ENCODE measurements around the gene MIOX. TPM values are rescaled to one million over a fixed set of nuclear protein-coding genes. Genes with fewer than 3 reads are reported as not detected.

The MIOX gene
- total and polyA plus RNA-seq, 10 of the 15 experiments (the other 5 are each of a cell fraction or from before 2014, with no cell fraction given) = 0.10 to 0.31 TPM; not detected in 8

- in situ Hi-C loops (cut with MboI) (no loop called here), intact Hi-C loops (cut with micrococcal nuclease; ENCODE audit: unreplicated experiment) (no loop called here)
- no peak overlapping the region for H3K4me2 ChIP-seq (ENCODE audit: control insufficient read depth, insufficient read depth)
- no peaks in the 10 kb centered on the region for H4K20me1 ChIP-seq (ENCODE audit: control insufficient read depth, insufficient read depth)
- no peaks in the 10 kb centered on the region for H3K79me2 ChIP-seq (ENCODE audit: control insufficient read depth, insufficient read depth, low read length)
- no peak overlapping the region for H3K4me3 ChIP-seq
- no TSS peak for BruUV-seq (replicated peaks)
- no peaks in the 10 kb centered on the region for H3K27me3 ChIP-seq (replicated peaks in 1 of 2; ENCODE audit: control insufficient read depth in 2 of 2, insufficient read depth in 2 of 2, low read length in 1 of 2)
- FAIRE-seq (no peak), ATAC-seq (no peak), DNase-seq (ENCODE audit: low read depth, low spot score) (no peak)
- ChIA-PET CTCF (interaction anchor here (0.6 kb wide), 1 partner anchor 171 kb away, joined by 3 read pairs; no protein-coding TSS in a partner anchor), RAD21 (ENCODE audit: unreplicated experiment) (no interaction called here), POLR2A (no interaction called here), SMC1A (ENCODE audit: uncharacterized antibody, unreplicated experiment) (no interaction called here)
- no peaks in the 10 kb centered on the region for H3K9me3 ChIP-seq (replicated peaks; ENCODE audit: control insufficient read depth, insufficient read depth, low read length)
- H2AFZ ChIP-seq (ENCODE audit: control insufficient read depth, low read depth, low read length) = no peak overlapping the region
- H3K4me1 ChIP-seq (ENCODE audit: control insufficient read depth, insufficient read depth, low read length) = no peaks in the 10 kb centered on the region; the same call in 1 of the 2 replicates
- no peak overlapping the region for H3K27ac ChIP-seq (ENCODE audit: control insufficient read depth, insufficient read depth)
- H3K9ac ChIP-seq (ENCODE audit: control insufficient read depth, insufficient read depth, low read length) = no peak overlapping the region
- WGBS (ENCODE audit: insufficient coverage, insufficient replicate concordance, low lambda C conversion rate, missing lambda C conversion rate) = 85% methylated on average over 27 of the region's 27 CpGs
- H3K36me3 ChIP-seq (ENCODE audit: control insufficient read depth in 2 of 2, insufficient read depth in 2 of 2, low read length in 1 of 2) = peaks cover 6 to 23% of the 10 kb centered on the region in 2 experiments; a peak in 3 of 4 replicates
- no peak for TF ChIP-seq IRF5 (IDR thresholded peaks at IDR 0.05; ENCODE audit: borderline replicate concordance)
- TF ChIP-seq BMI1 (IDR thresholded peaks at IDR 0.05; ENCODE audit: borderline replicate concordance) = no peak
- no peak for TF ChIP-seq STAT3 (IDR thresholded peaks at IDR 0.05; ENCODE audit: low read depth, low read length)
- no peak for TF ChIP-seq NFXL1 (IDR thresholded peaks at IDR 0.05; ENCODE audit: borderline replicate concordance)
- no peak for TF ChIP-seq RB1 (IDR thresholded peaks at IDR 0.05; ENCODE audit: borderline replicate concordance)
- TF ChIP-seq TCF3 (IDR thresholded peaks at IDR 0.05; ENCODE audit: borderline replicate concordance, insufficient read depth, low read depth, low read length) = no peak
- no peak for TF ChIP-seq ZNF207 (IDR thresholded peaks at IDR 0.05; ENCODE audit: borderline replicate concordance)
- no peak for TF ChIP-seq RFX5 (IDR thresholded peaks at IDR 0.05; ENCODE audit: low read depth, low read length)
- TF ChIP-seq NR2C1 (IDR thresholded peaks at IDR 0.05) = no peak
Measured at GRCh38 chr22:50447576-50448551, 38.8 kb upstream of the MIOX start.
